IPS DF 6.9 (cell line): ENCODE measurements around the gene ANXA9.

Source experiments
- DNase-seq: peaks from one replicate; pipeline ENCODE4 v3.0.0-alpha.2; 2013; ENCODE audit warnings: low read depth, low spot score
- H3K27ac ChIP-seq: one replicate; pipeline ENCODE4 v1.5.1; 2013; ENCODE audit warnings: low read length, control low read depth
- H3K27me3 ChIP-seq: 2 replicates; pipeline ENCODE4 v1.6.1; 2013; ENCODE audit warnings: mild to moderate bottlenecking, low read length; ENCODE audit not compliant: control insufficient read depth, insufficient read depth
- H3K36me3 ChIP-seq: 2 replicates; pipeline ENCODE4 v1.6.1; 2013; ENCODE audit warnings: low read length; ENCODE audit not compliant: control insufficient read depth, insufficient read depth
- H3K4me1 ChIP-seq: 2 replicates; pipeline ENCODE4 v1.6.1; 2013; ENCODE audit warnings: low read length; ENCODE audit not compliant: control insufficient read depth, insufficient read depth
- H3K4me3 ChIP-seq: 2 replicates; pipeline ENCODE4 v1.5.1; 2013; ENCODE audit warnings: mild to moderate bottlenecking, low read length
- H3K9me3 ChIP-seq: 2 replicates; pipeline ENCODE4 v1.6.1; 2013; ENCODE audit warnings: low read length, inconsistent platforms; ENCODE audit not compliant: control insufficient read depth, insufficient read depth
- WGBS: extraction: QIAGEN DNeasy Blood & Tissue Kit; methylation state at CpG from one replicate; pipeline ENCODE4 v1.1.7; 2013; ENCODE audit warnings: mixed read lengths, missing lambda C conversion rate; ENCODE audit not compliant: insufficient read length, insufficient coverage; 5-methylcytosine and 5-hydroxymethylcytosine counted together

Gene ANXA9

GRCh38 chr1:151003180-151003579, 21.1 kb downstream of the ANXA9 start:
- DNase-seq, result no peak

GRCh38 chr1:151005729-151006319, 23.7 kb downstream of the ANXA9 start:
- H3K4me1 ChIP-seq, result peaks cover 2% of the 10 kb centered on the region; the same call in 1 of the 2 replicates
- H3K27me3 ChIP-seq, result no peaks in the 10 kb centered on the region
- H3K4me3 ChIP-seq, result no peak overlapping the region; the same call in 1 of the 2 replicates
- no CpG with 5 or more reads among the region's 4 CpGs for WGBS
- H3K36me3 ChIP-seq, result no peaks in the 10 kb centered on the region
- H3K27ac ChIP-seq, result no peak overlapping the region
- no peaks in the 10 kb centered on the region for H3K9me3 ChIP-seq
- DNase-seq, result no peak

More at GRCh38 chr1:151003180-151003579, 21.1 kb downstream of the ANXA9 start:
- H3K9me3 ChIP-seq, result no peaks in the 10 kb centered on the region
- no peak overlapping the region for H3K27ac ChIP-seq
- H3K36me3 ChIP-seq, result no peaks in the 10 kb centered on the region
- H3K4me3 ChIP-seq, result no peak overlapping the region
- peaks cover 2% of the 10 kb centered on the region; the same call in 1 of the 2 replicates for H3K4me1 ChIP-seq
- no peaks in the 10 kb centered on the region for H3K27me3 ChIP-seq

GRCh38 chr1:151006327-151007052, 24.4 kb downstream of the ANXA9 start, which contains the start of gene MINDY1:
TSS of gene MINDY1 (minus strand) at chr1:151006902. CDS start at chr1:151002617, 4,285 bp downstream.
- Histone ChIP-seq H3K36me3 (no peaks in the 10 kb centered on the region), H3K9me3 (no peaks in the 10 kb centered on the region), H3K27me3 (no peaks in the 10 kb centered on the region), H3K4me3 (peak within 1 kb of the TSS; percentile 25; the same call in 1 of the 2 replicates), H3K4me1 (peaks cover 2% of the 10 kb centered on the region; the same call in 1 of the 2 replicates), H3K27ac (no peak within 1 kb of the TSS)
- no CpG with 5 or more reads among the region's 18 CpGs for WGBS
- DNase-seq, result peak; percentile 61

DNA sequence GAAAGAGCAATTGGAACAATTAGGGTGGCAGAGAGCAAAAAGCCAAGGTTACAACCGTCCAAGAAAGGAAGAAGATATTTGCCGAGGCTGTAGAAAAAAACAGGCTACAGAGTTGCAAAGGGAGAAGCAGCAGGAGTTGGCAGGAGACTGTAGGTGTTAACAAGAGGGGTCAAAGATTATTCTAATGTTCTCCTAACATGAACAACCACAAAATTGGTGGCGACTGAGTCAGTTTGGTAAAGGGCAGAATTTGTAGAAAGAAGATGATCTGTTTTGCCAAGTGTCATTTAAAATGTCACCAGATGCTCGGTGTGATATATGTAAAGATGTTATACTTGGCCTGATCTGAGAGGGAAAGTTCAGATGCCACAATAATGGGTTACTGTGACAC, 25.8 kb downstream of the ANXA9 start:
- no peak for DNase-seq
- H3K36me3 ChIP-seq, result no peaks in the 10 kb centered on the region
- no peak overlapping the region for H3K4me3 ChIP-seq
- no peaks in the 10 kb centered on the region for H3K9me3 ChIP-seq
- peaks cover 2% of the 10 kb centered on the region; the same call in 1 of the 2 replicates for H3K4me1 ChIP-seq
- WGBS, result no CpG with 5 or more reads among the region's 4 CpGs
- no peaks in the 10 kb centered on the region for H3K27me3 ChIP-seq
- H3K27ac ChIP-seq, result no peak overlapping the region

DNA sequence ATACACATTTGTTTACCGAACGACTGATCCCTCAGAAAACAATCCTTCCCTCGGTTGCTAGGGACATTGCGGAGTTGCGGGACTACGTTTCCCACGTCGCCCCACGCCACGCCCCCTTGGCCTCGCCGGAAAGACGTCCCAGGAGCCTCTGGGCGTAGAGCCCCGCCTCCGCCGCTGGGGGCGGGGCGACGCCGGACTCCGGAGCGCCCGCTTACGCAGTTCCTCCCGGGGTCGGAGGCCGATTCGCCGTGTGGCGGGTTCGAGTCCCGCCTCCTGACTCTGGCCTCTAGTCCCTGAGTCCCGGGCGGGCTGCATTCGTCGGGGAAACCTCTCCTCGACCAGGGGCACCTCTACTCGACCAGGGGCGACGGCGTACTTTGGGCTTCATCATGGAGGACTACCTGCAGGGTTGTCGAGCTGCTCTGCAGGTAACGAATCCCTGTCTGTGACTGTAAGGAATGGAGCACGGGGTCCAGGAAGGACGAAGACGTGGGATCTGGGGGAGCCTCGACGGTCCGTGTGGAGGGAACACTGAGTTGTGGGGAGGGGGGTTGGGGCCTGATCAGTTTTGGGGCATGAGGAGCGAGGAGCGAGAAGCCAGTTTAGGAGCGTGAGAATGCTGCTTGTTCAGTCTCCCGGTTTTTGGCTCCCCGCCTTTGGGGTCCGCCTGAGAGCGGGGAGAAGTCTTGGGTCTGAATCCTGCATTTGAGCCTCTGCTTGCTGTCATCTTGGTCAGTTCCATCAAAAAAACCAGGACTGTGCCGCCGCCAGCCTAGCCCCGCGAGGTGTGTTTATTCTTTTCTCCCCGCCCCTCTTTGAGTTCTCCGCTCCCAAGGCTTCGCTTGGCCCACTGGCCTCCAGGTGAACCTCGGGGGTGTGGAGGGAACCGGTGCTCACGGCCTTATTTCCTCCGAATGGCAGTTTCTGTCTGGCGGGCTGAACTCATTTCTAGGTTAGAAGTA, 26.4 kb downstream of the ANXA9 start, which contains the start of gene PRUNE1:
TSS of gene PRUNE1 (plus strand) at position 206 of the 962 bp plus-strand sequence. CDS start at position 390, 184 bp downstream.
- no CpG with 5 or more reads among the region's 69 CpGs for WGBS
- peaks cover 2% of the 10 kb centered on the region; the same call in 1 of the 2 replicates for H3K4me1 ChIP-seq
- peak within 1 kb of the TSS; percentile 53 for H3K4me3 ChIP-seq
- H3K36me3 ChIP-seq, result no peaks in the 10 kb centered on the region
- H3K27ac ChIP-seq, result no peak within 1 kb of the TSS
- H3K9me3 ChIP-seq, result no peaks in the 10 kb centered on the region
- no peaks in the 10 kb centered on the region for H3K27me3 ChIP-seq
- peak; percentile 88 for DNase-seq

GRCh38 chr1:151009206-151009587, 27.1 kb downstream of the ANXA9 start:
- Histone ChIP-seq H3K4me1 (peaks cover 2% of the 10 kb centered on the region; the same call in 1 of the 2 replicates), H3K9me3 (no peaks in the 10 kb centered on the region), H3K4me3 (peak overlapping the region; percentile 53; the same call in 1 of the 2 replicates), H3K27me3 (no peaks in the 10 kb centered on the region), H3K36me3 (no peaks in the 10 kb centered on the region), H3K27ac (no peak overlapping the region)
- WGBS, result no CpG with 5 or more reads among the region's 3 CpGs
- DNase-seq, result no peak

GRCh38 chr1:151009674-151010345, 27.7 kb downstream of the ANXA9 start:
- DNase-seq, result no peak
- no peaks in the 10 kb centered on the region for H3K9me3 ChIP-seq
- no peaks in the 10 kb centered on the region for H3K36me3 ChIP-seq
- H3K4me1 ChIP-seq, result peaks cover 2% of the 10 kb centered on the region; the same call in 1 of the 2 replicates
- WGBS, result no CpG with 5 or more reads among the region's 8 CpGs
- no peak overlapping the region for H3K27ac ChIP-seq
- H3K27me3 ChIP-seq, result no peaks in the 10 kb centered on the region
- H3K4me3 ChIP-seq, result no peak overlapping the region

DNA sequence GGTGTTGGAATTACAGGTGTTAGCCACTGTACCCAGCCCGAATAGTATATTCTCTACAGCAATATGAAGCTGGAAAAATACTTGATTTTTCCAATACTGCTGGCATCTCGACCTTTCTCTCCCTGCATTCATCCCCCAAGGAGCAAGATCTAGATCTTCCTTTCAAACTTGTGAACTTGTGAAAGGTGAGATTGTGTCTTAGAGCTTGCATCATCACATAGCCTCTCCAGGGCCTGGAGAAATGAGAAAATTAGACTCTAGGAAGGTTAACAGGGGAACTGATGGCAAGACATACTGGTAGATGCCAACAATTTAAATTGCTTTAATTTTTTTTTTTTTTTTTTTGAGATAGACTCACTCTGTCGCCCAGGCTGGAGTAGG, 28.2 kb downstream of the ANXA9 start:
- H3K9me3 ChIP-seq, result no peaks in the 10 kb centered on the region
- DNase-seq, result no peak
- peaks cover 2% of the 10 kb centered on the region; the same call in 1 of the 2 replicates for H3K4me1 ChIP-seq
- no peaks in the 10 kb centered on the region for H3K27me3 ChIP-seq
- no peak overlapping the region for H3K27ac ChIP-seq
- WGBS, result no CpG with 5 or more reads among the region's 3 CpGs
- no peak overlapping the region for H3K4me3 ChIP-seq
- no peaks in the 10 kb centered on the region for H3K36me3 ChIP-seq

DNA sequence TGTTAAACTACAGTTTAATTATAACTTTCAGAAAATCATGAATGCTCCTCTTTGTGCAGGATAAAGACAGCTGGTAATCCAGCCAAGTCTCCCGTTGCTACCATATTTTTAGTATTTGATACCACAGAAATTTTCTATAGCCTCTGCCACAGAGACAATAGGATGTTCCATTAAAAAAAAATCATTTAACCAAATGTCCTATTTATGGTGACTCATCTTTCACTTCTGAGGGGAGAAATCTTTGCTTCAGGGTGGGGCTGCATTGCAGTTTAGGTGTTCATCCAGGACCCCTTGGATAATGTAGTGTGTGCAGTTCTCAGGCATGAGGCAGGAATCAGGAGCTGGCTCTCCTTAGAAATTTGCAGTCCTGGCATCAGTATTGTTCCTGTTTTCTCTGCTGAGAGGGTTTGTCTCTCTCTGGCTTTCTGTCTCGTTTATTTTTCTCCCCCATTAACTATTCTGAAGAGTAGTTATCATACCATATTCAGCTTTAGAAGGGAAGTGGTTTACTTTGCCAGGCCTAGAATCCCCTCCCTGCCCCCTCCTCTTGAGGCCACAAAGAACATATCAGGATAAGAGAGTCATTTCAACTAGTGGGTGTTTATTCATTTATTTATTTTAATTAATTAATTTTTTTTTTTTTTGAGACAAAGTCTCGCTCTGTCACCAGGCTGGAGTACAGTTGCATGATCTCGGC, 29.2 kb downstream of the ANXA9 start:
- WGBS, result no CpG with 5 or more reads among the region's 4 CpGs
- no peak overlapping the region for H3K27ac ChIP-seq
- H3K9me3 ChIP-seq, result no peaks in the 10 kb centered on the region
- DNase-seq, result no peak
- no peak overlapping the region for H3K4me3 ChIP-seq
- H3K4me1 ChIP-seq, result no peaks in the 10 kb centered on the region
- H3K36me3 ChIP-seq, result no peaks in the 10 kb centered on the region
- H3K27me3 ChIP-seq, result no peaks in the 10 kb centered on the region
